AG04449 (cell line): ENCODE results near the gene LRRC19.

Source experiments
- CTCF ChIA-PET: fragments of 350-600 bp; formaldehyde crosslinking; extraction: SDS; loops from one replicate; lab custom pipeline; 2021; ENCODE audit warnings: antibody characterized with exemption; lab: Yijun Ruan, JAX
- POLR2A ChIA-PET: fragments of 400-600, 350-600 bp; formaldehyde crosslinking; extraction: SDS; loops from one replicate; lab custom pipeline; 2020; ENCODE audit warnings: antibody characterized with exemption, inconsistent platforms; lab: Yijun Ruan, JAX
- DNase-seq: peaks from one replicate; pipeline ENCODE4 v3.0.0-alpha.2; 2010; ENCODE audit warnings: low read depth, low spot score
- H3K4me3 ChIP-seq: 2 replicates; pipeline ENCODE4 v1.5.1; 2011; ENCODE audit warnings: low read depth, mild to moderate bottlenecking, control low read depth, low read length
- TF ChIP-seq, protein P1 (sequence below): IDR thresholded peaks from one replicate; pipeline ENCODE4 v1.5.1; 2011; ENCODE audit warnings: mild to moderate bottlenecking, moderate library complexity, low read length, control low read depth, inconsistent platforms; ENCODE audit not compliant: insufficient read depth; ENCODE audit errors: missing control alignments

Gene LRRC19, protein sequence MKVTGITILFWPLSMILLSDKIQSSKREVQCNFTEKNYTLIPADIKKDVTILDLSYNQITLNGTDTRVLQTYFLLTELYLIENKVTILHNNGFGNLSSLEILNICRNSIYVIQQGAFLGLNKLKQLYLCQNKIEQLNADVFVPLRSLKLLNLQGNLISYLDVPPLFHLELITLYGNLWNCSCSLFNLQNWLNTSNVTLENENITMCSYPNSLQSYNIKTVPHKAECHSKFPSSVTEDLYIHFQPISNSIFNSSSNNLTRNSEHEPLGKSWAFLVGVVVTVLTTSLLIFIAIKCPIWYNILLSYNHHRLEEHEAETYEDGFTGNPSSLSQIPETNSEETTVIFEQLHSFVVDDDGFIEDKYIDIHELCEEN

DNA sequence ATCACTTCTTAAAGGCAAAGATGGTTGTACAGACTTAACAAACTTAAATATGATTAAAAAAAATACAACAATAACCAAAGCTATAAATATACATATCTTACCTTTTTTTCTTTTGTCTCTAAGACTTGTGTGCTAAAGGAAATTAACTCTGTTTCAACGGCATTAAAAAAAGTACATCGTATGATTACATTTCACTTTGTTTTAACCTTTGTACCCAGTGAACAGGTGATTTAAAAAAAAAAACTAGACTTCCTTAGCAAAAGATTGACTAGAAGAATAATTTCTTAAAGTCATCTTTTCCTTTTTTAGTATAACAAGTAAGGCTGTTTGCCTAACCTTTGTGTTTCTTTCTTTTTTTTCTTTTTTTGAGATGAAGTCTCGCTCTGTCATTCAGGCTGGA is at the start of gene LRRC19:
Gene LRRC19, minus strand, starts transcription at position 182 of the 400 bp plus-strand sequence. CDS start 5,978 bp downstream, outside the sequence.
- no peak for DNase-seq
- ChIA-PET CTCF (no interaction called here), POLR2A (no interaction called here)
- TF ChIP-seq, protein P1, sequence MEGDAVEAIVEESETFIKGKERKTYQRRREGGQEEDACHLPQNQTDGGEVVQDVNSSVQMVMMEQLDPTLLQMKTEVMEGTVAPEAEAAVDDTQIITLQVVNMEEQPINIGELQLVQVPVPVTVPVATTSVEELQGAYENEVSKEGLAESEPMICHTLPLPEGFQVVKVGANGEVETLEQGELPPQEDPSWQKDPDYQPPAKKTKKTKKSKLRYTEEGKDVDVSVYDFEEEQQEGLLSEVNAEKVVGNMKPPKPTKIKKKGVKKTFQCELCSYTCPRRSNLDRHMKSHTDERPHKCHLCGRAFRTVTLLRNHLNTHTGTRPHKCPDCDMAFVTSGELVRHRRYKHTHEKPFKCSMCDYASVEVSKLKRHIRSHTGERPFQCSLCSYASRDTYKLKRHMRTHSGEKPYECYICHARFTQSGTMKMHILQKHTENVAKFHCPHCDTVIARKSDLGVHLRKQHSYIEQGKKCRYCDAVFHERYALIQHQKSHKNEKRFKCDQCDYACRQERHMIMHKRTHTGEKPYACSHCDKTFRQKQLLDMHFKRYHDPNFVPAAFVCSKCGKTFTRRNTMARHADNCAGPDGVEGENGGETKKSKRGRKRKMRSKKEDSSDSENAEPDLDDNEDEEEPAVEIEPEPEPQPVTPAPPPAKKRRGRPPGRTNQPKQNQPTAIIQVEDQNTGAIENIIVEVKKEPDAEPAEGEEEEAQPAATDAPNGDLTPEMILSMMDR: no peak
- no peak within 1 kb of the TSS for H3K4me3 ChIP-seq

DNA sequence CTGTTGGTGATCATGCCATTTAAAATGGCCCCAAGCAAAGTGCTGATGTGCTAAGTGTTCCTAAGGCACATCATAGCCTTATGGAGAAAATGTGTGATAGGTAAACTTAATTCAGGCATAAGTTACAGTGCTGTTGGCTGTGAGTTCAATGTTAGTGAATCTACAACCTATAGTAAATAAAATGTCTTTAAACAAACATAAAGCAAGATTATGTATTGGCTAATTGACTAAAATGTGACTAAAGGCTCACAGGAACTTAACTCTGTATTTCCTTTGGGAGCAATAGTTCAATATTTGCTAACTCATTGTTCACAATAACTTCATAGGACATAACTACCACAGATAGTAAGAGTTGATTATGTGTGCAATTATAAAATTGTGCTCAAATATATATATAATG is 49.4 kb upstream of the LRRC19 start:
- CTCF ChIA-PET: no interaction called here
- POLR2A ChIA-PET: no interaction called here
- H3K4me3 ChIP-seq: no peak overlapping the region
- TF ChIP-seq, protein P1: no peak
- no peak for DNase-seq

DNA sequence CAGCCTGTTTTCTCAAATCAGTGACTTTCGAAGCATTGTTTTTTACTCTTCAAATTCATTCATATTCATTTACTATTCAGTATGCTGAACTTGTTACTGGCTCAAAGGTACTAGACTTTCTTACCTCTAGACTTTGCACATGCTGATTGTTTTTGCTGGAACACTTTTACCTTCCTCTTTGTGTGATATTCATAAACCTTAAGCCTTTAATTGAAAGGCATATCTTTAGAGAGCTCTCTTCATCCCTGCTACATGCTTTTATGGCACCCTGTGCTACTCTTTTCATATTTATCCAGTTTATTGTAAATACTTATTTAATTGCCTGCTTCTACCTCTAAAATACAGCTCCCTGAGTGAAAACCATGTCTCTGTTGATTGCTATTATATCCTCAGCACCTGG is 48.7 kb upstream of the LRRC19 start:
- ChIA-PET CTCF (no interaction called here), POLR2A (no interaction called here)
- no peak overlapping the region for H3K4me3 ChIP-seq
- TF ChIP-seq, protein P1: no peak
- DNase-seq: no peak

DNA sequence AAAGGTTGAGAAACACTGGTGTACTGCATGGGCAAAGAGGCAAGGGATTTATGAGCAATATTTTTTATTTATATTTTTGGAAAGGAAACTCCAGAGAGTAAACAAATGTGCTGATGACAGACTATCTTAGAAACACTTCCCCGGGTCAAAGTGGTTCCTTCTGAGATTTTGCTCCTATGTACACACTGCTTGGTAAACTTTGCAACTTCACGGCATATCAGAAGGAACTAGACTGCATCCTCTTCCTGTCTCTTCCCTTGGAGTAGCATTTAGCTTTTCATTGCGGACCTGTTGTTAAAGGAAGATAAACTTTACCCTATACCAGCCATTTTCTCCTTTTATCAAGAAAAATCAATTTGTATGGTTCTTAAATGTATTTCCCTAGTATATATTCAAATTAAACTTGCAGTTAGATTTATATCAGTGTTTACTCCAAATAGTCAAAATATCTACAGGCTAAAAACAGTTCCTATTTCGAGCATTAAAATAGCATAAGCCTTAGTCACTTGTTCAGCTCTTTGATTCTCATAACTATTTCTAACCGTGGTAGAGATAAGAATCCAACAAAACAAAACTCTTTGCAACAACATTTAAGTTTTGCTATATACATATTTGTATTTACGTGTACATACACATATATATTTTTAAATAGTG is 48.0 kb upstream of the LRRC19 start:
- ChIA-PET CTCF (no interaction called here), POLR2A (no interaction called here)
- no peak overlapping the region for H3K4me3 ChIP-seq
- no peak for DNase-seq
- TF ChIP-seq, protein P1: no peak

DNA sequence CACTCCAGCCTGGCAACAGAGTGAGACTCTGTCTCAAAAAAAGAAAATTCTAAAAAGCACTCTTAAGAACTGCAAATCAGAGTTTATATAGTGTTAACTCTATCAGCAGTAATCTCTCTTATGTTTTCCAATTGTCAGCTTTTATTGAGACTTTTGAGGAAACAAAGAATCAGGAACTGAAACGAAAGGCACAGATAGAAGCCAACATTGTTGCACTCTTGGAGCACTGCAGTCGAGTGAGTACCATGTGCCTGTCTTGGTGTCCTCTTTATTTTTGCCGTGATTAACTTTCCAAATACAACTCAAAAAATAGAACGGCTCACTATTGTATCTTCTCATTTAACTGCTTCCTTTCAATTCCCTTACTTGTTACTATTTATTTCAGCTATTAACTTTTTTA is 41.7 kb upstream of the LRRC19 start:
- POLR2A ChIA-PET: no interaction called here
- CTCF ChIA-PET: interaction anchor here (0.7 kb wide), 1 partner anchor 142 kb away, joined by 3 read pairs; no protein-coding TSS in a partner anchor
- TF ChIP-seq, protein P1: no peak

DNA sequence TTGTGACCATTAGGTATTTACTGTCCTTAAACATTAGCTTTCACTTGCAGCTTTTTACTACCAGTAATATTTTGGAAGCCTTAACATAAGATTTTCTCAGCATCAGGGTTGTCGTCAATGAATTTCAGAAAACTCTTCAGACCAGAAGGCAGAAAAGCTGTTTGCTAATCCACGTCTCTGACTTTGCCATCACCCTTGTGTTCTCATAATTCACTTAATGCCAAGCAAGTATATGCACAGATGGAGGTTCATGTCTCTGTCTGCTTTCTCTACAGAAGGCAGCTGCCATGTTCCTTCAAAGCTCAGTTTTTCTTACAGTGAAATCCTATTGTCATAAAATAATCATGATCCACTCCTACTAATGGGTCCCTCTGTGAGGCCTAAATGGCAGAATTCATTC is 37.7 kb upstream of the LRRC19 start:
- ChIA-PET CTCF (interaction anchor here (0.8 to 1.0 kb wide), 2 partner anchors 9 to 12 kb away, joined by 3 to 5 read pairs; no protein-coding TSS in a partner anchor), POLR2A (no interaction called here)
- no peak overlapping the region for H3K4me3 ChIP-seq
- DNase-seq: no peak
- TF ChIP-seq, protein P1: no peak

More for the DNA sequence above, 41.7 kb upstream of the LRRC19 start:
- DNase-seq: no peak
- H3K4me3 ChIP-seq: no peak overlapping the region
